ENCODE data around the gene RPA4. TPM values are rescaled to one million over a fixed set of nuclear protein-coding genes. Genes with fewer than 3 reads are reported as not detected.

RPA4 gene
- polyA plus RNA-seq, 3 donors, result 0.18 to 1.1 (median 0.27) TPM

DNA sequence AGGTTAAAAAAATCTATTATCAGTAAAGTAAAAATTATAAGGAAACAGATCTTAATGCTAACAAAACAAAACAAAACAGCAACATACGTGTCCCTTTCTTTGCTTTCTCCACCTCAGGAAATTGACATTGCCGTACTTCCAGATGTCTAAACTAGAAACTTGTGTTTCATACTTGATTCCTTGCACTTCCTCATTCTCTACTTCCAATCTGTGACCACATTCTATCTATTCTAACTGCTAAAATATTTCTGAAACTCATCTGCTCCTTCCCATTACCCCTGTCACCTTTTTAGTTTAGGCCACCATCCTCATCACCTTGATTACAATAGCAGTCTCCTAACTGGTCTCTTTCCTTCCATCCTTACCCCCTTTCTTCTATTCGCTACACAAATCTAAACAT is 22.5 kb upstream of the RPA4 start:
- no peak for TF ChIP-seq CTCF (IDR thresholded peaks at IDR 0.05)
- Histone ChIP-seq H3K27ac (ENCODE audit: low read depth in 1 of 2, low read length in 2 of 2) (no peak overlapping the region), H3K79me2 (ENCODE audit: insufficient read depth, low read length) (peaks cover 14% of the 10 kb centered on the region), H3K4me2 (replicated peaks; ENCODE audit: extremely low read depth, low read length, poor library complexity, severe bottlenecking) (peak overlapping the region; percentile 20), H3K9me3 (replicated peaks in 1 of 2; ENCODE audit: control insufficient read depth in 1 of 2, insufficient read depth in 1 of 2, low read length in 2 of 2) (no peaks in the 10 kb centered on the region), H4K20me1 (ENCODE audit: insufficient read depth, low read length) (peaks cover 26% of the 10 kb centered on the region), H3K9ac (ENCODE audit: insufficient read depth, low read length, poor library complexity, severe bottlenecking) (no peak overlapping the region), H3K36me3 (replicated peaks in 1 of 2; ENCODE audit: control insufficient read depth in 1 of 2, insufficient read depth in 2 of 2, low read length in 2 of 2) (no peaks in the 10 kb centered on the region), H3K27me3 (ENCODE audit: control insufficient read depth in 2 of 2, insufficient read depth in 2 of 2, low read length in 2 of 2) (no peaks in the 10 kb centered on the region), H3K4me3 (replicated peaks in 1 of 3; ENCODE audit: low read depth in 2 of 3, low read length in 3 of 3) (no peak overlapping the region), H3K4me1 (ENCODE audit: control insufficient read depth in 1 of 2, insufficient read depth in 2 of 2, low read length in 2 of 2) (peaks cover 0 to 3% of the 10 kb centered on the region in 2 donors), H2AFZ (ENCODE audit: insufficient read depth, low read depth, low read length, poor library complexity, severe bottlenecking) (no peak overlapping the region)
- peak overlapping the region in 3 of 7 donors; percentile 3 to 14 (median 11) for H3K27ac Mint-ChIP-seq
- H3K4me3 Mint-ChIP-seq, result no peak overlapping the region
- H3K4me1 Mint-ChIP-seq, result peaks cover 20% of the 10 kb centered on the region
- WGBS (ENCODE audit: insufficient coverage), result 36% methylated on average over 2 of the region's 3 CpGs
- no peaks in the 10 kb centered on the region for H3K27me3 Mint-ChIP-seq (ENCODE audit: low read depth in 3 of 3)
- no peaks in the 10 kb centered on the region for H3K36me3 Mint-ChIP-seq
- H3K9me3 Mint-ChIP-seq, result peaks cover 0 to 2% (median 0%) of the 10 kb centered on the region in 7 donors
- intact Hi-C loops (cut with micrococcal nuclease), result no loop called here
- DNase-seq, result peak in 1 of 3 donors; percentile 0

DNA sequence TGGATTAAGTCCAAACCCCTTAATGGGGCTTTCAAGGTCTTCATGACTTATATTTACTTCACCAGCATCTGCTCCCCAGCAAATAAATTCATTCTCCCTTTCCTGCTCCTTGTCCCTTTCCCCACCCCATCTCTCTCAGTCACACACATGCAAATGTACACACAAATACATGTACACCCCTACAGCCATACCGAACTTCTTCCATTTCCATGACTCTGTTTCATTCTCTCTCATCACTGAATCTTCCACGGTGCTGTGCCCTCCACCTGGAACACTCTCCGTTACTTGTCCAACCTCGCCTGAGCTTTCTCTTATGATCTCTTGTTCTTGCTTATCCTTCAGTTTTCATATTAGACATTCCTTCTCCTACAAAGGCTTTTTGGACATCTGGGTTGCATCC is 22.0 kb upstream of the RPA4 start:
- Histone ChIP-seq H3K4me3 (replicated peaks in 1 of 3; ENCODE audit: low read depth in 2 of 3, low read length in 3 of 3) (no peak overlapping the region), H3K36me3 (replicated peaks in 1 of 2; ENCODE audit: control insufficient read depth in 1 of 2, insufficient read depth in 2 of 2, low read length in 2 of 2) (no peaks in the 10 kb centered on the region)
- H3K27ac Mint-ChIP-seq, result peak overlapping the region in 2 of 7 donors; percentile 1 to 42

More for the DNA sequence above, 22.0 kb upstream of the RPA4 start:
- H3K9me3 ChIP-seq (replicated peaks in 1 of 2; ENCODE audit: control insufficient read depth in 1 of 2, insufficient read depth in 1 of 2, low read length in 2 of 2), result no peaks in the 10 kb centered on the region
- H2AFZ ChIP-seq (ENCODE audit: insufficient read depth, low read depth, low read length, poor library complexity, severe bottlenecking), result no peak overlapping the region
- Mint-ChIP-seq H3K36me3 (no peaks in the 10 kb centered on the region), H3K27me3 (ENCODE audit: low read depth in 3 of 3) (no peaks in the 10 kb centered on the region), H3K9me3 (peaks cover 0 to 2% (median 0%) of the 10 kb centered on the region in 7 donors), H3K4me3 (no peak overlapping the region), H3K4me1 (peaks cover 20% of the 10 kb centered on the region)
- peaks cover 0 to 3% of the 10 kb centered on the region in 2 donors for H3K4me1 ChIP-seq (ENCODE audit: control insufficient read depth in 1 of 2, insufficient read depth in 2 of 2, low read length in 2 of 2)
- H3K27me3 ChIP-seq (ENCODE audit: control insufficient read depth in 2 of 2, insufficient read depth in 2 of 2, low read length in 2 of 2), result no peaks in the 10 kb centered on the region
- H3K9ac ChIP-seq (ENCODE audit: insufficient read depth, low read length, poor library complexity, severe bottlenecking), result no peak overlapping the region
- TF ChIP-seq CTCF (IDR thresholded peaks at IDR 0.05), result no peak
- 100% methylated on average over 2 of the region's 4 CpGs for WGBS (ENCODE audit: insufficient coverage)
- no peak overlapping the region for H3K27ac ChIP-seq (ENCODE audit: low read depth in 1 of 2, low read length in 2 of 2)
- peaks cover 14% of the 10 kb centered on the region for H3K79me2 ChIP-seq (ENCODE audit: insufficient read depth, low read length)
- H4K20me1 ChIP-seq (ENCODE audit: insufficient read depth, low read length), result peaks cover 28% of the 10 kb centered on the region
- no peak overlapping the region for H3K4me2 ChIP-seq (replicated peaks; ENCODE audit: extremely low read depth, low read length, poor library complexity, severe bottlenecking)
- intact Hi-C loops (cut with micrococcal nuclease), result no loop called here
- no peak for DNase-seq

Data from CD14-positive monocyte (primary cell).